ENCODE data around the gene ANKK1. TPM values are rescaled to one million over a fixed set of nuclear protein-coding genes. Genes with fewer than 3 reads are reported as not detected.

Gene ANKK1
- total and polyA plus RNA-seq, 4 donors, result 0.01 to 0.08 TPM; not detected in 2

DNA sequence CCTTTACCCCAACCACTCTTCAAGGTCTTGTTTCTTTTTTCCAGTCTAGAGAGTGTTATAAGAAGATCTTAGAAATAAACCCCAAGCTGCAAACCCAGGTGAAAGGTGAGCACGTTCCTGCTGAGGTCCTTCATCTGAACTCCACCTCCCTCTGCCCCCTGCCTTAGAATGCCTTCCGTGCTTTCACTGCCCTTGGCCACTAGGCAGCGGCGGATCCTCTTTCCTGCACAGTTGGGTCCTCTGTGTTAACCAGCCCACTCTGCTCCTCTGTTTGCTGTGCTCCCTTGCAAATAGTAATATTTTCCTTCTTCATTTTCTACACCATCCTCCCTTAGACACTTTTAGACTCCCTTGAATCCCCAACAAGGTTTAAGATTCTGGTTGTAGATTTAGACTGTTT is 48.8 kb upstream of the ANKK1 start:
- 91% methylated on average over 4 of the region's 4 CpGs for WGBS
- Histone ChIP-seq H3K27me3 (ENCODE audit: control insufficient read depth in 4 of 4, insufficient read depth in 4 of 4, low read length in 3 of 4) (no peaks in the 10 kb centered on the region), H3K36me3 (ENCODE audit: control insufficient read depth in 4 of 4, insufficient read depth in 3 of 4, low read depth in 1 of 4, low read length in 3 of 4) (peaks cover 3 to 36% (median 23%) of the 10 kb centered on the region in 4 donors), H3K4me1 (ENCODE audit: control insufficient read depth in 4 of 4, insufficient read depth in 4 of 4, low read length in 3 of 4) (no peaks in the 10 kb centered on the region), H3K9me3 (ENCODE audit: control insufficient read depth in 4 of 4, low read length in 3 of 4) (no peaks in the 10 kb centered on the region), H3K27ac (ENCODE audit: low read depth in 1 of 2, low read length in 2 of 2) (no peak overlapping the region), H3K4me3 (ENCODE audit: low read depth in 1 of 3, low read length in 3 of 3) (no peak overlapping the region), H3K9ac (ENCODE audit: low read depth in 1 of 2, low read length in 2 of 2) (no peak overlapping the region)
- TF ChIP-seq FOXA2 (IDR thresholded peaks at IDR 0.05) (no peak), HNF4A (conservative IDR thresholded peaks at IDR 0.05) (no peak), YY1 (IDR thresholded peaks at IDR 0.05) (no peak), RAD21 (IDR thresholded peaks at IDR 0.05) (no peak), JUND (IDR thresholded peaks at IDR 0.05) (no peak), HNF4G (IDR thresholded peaks at IDR 0.05) (no peak), RXRA (IDR thresholded peaks at IDR 0.05) (no peak), TAF1 (conservative IDR thresholded peaks at IDR 0.05) (no peak), GABPA (IDR thresholded peaks at IDR 0.05 in 1 of 2, conservative IDR thresholded peaks at IDR 0.05 in 1 of 2) (no peak), FOXA1 (IDR thresholded peaks at IDR 0.05) (no peak), CTCF (IDR thresholded peaks at IDR 0.05; ENCODE audit: low read depth, low read length, missing input control) (no peak), ATF3 (IDR thresholded peaks at IDR 0.05) (no peak), ZBTB33 (IDR thresholded peaks at IDR 0.05) (no peak), NR2F2 (IDR thresholded peaks at IDR 0.05) (no peak), SP1 (IDR thresholded peaks at IDR 0.05) (no peak), EGR1 (IDR thresholded peaks at IDR 0.05; ENCODE audit: low read depth in 2 of 2) (no peak)
- TF ChIP-seq, protein P1, sequence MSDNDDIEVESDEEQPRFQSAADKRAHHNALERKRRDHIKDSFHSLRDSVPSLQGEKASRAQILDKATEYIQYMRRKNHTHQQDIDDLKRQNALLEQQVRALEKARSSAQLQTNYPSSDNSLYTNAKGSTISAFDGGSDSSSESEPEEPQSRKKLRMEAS (IDR thresholded peaks at IDR 0.05), result no peak
- TF ChIP-seq, protein P2, sequence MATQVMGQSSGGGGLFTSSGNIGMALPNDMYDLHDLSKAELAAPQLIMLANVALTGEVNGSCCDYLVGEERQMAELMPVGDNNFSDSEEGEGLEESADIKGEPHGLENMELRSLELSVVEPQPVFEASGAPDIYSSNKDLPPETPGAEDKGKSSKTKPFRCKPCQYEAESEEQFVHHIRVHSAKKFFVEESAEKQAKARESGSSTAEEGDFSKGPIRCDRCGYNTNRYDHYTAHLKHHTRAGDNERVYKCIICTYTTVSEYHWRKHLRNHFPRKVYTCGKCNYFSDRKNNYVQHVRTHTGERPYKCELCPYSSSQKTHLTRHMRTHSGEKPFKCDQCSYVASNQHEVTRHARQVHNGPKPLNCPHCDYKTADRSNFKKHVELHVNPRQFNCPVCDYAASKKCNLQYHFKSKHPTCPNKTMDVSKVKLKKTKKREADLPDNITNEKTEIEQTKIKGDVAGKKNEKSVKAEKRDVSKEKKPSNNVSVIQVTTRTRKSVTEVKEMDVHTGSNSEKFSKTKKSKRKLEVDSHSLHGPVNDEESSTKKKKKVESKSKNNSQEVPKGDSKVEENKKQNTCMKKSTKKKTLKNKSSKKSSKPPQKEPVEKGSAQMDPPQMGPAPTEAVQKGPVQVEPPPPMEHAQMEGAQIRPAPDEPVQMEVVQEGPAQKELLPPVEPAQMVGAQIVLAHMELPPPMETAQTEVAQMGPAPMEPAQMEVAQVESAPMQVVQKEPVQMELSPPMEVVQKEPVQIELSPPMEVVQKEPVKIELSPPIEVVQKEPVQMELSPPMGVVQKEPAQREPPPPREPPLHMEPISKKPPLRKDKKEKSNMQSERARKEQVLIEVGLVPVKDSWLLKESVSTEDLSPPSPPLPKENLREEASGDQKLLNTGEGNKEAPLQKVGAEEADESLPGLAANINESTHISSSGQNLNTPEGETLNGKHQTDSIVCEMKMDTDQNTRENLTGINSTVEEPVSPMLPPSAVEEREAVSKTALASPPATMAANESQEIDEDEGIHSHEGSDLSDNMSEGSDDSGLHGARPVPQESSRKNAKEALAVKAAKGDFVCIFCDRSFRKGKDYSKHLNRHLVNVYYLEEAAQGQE (IDR thresholded peaks at IDR 0.05), result no peak
- no peak for DNase-seq (ENCODE audit: low spot score)

Measured in liver (tissue), 9 donors.